ENCODE results near the gene E4F1. TPM values are rescaled to one million over a fixed set of nuclear protein-coding genes. Genes with fewer than 3 reads are reported as not detected.

Gene E4F1
- total RNA-seq, 1 experiment from 2014 or later: 30.1 TPM

DNA sequence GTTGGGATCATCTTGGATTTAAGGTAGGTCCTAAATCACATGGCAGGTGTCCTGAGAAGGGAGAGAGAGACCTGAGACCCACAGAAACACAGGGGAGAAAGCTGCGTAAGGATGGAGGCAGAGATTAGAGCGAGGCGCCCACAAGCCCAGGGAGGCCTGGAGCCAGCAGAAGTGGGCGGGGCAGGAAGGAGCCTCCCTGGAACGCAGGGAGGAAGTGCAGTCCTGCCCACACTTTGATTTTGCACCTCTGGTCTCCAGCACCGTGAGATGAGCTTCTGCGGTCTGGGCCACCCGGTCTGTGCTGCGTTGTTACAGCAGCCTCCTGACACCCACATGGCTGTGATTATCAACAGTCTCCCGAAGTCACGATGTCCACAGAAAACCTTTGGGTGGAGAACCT lies 19.2 kb downstream of the E4F1 start:
- Histone ChIP-seq H3K4me1 (no peaks in the 10 kb centered on the region), H3K9me3 (no peaks in the 10 kb centered on the region), H3K27me3 (replicated peaks; ENCODE audit: control insufficient read depth, insufficient read depth, low read length) (no peaks in the 10 kb centered on the region), H3K4me3 (ENCODE audit: low read depth, low read length) (no peak overlapping the region), H3K36me3 (ENCODE audit: control insufficient read depth, insufficient read depth, low read length) (no peaks in the 10 kb centered on the region; the same call in none of the 2 replicates)
- Mint-ChIP-seq H3K4me3 (ENCODE audit: unreplicated experiment) (no peak overlapping the region), H3K36me3 (ENCODE audit: insufficient read depth, unreplicated experiment) (peaks cover 64% of the 10 kb centered on the region), H3K9me3 (ENCODE audit: unreplicated experiment) (no peaks in the 10 kb centered on the region), H3K4me1 (ENCODE audit: low read depth, unreplicated experiment) (no peaks in the 10 kb centered on the region), H3K27ac (ENCODE audit: unreplicated experiment) (no peak overlapping the region), H3K27me3 (ENCODE audit: insufficient read depth, unreplicated experiment) (no peaks in the 10 kb centered on the region)
- intact Hi-C loops (cut with micrococcal nuclease; ENCODE audit: unreplicated experiment): no loop called here
- TF ChIP-seq, protein P1, sequence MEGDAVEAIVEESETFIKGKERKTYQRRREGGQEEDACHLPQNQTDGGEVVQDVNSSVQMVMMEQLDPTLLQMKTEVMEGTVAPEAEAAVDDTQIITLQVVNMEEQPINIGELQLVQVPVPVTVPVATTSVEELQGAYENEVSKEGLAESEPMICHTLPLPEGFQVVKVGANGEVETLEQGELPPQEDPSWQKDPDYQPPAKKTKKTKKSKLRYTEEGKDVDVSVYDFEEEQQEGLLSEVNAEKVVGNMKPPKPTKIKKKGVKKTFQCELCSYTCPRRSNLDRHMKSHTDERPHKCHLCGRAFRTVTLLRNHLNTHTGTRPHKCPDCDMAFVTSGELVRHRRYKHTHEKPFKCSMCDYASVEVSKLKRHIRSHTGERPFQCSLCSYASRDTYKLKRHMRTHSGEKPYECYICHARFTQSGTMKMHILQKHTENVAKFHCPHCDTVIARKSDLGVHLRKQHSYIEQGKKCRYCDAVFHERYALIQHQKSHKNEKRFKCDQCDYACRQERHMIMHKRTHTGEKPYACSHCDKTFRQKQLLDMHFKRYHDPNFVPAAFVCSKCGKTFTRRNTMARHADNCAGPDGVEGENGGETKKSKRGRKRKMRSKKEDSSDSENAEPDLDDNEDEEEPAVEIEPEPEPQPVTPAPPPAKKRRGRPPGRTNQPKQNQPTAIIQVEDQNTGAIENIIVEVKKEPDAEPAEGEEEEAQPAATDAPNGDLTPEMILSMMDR (IDR thresholded peaks at IDR 0.05; ENCODE audit: insufficient read depth in 1 of 2, low read depth in 1 of 2, low read length in 1 of 2, severe bottlenecking in 1 of 2, unreplicated experiment in 1 of 2): no peak
- BruUV-seq (replicated peaks): no TSS peak
- DNase-seq: no peak
- POLR2A ChIA-PET: no interaction called here
- CTCF ChIA-PET: no interaction called here

GRCh38 chr16:2243031-2243528 lies 19.7 kb downstream of the E4F1 start:
- Mint-ChIP-seq H3K27ac (ENCODE audit: unreplicated experiment) (no peak overlapping the region), H3K9me3 (ENCODE audit: unreplicated experiment) (no peaks in the 10 kb centered on the region), H3K4me1 (ENCODE audit: low read depth, unreplicated experiment) (no peaks in the 10 kb centered on the region), H3K4me3 (ENCODE audit: unreplicated experiment) (no peak overlapping the region), H3K27me3 (ENCODE audit: insufficient read depth, unreplicated experiment) (no peaks in the 10 kb centered on the region), H3K36me3 (ENCODE audit: insufficient read depth, unreplicated experiment) (peaks cover 66% of the 10 kb centered on the region)
- TF ChIP-seq, protein P1 (IDR thresholded peaks at IDR 0.05; ENCODE audit: insufficient read depth in 1 of 2, low read depth in 1 of 2, low read length in 1 of 2, severe bottlenecking in 1 of 2, unreplicated experiment in 1 of 2): no peak
- DNase-seq: no peak
- intact Hi-C loops (cut with micrococcal nuclease; ENCODE audit: unreplicated experiment): no loop called here
- Histone ChIP-seq H3K4me1 (no peaks in the 10 kb centered on the region), H3K9me3 (no peaks in the 10 kb centered on the region), H3K36me3 (ENCODE audit: control insufficient read depth, insufficient read depth, low read length) (no peaks in the 10 kb centered on the region; the same call in none of the 2 replicates), H3K27me3 (replicated peaks; ENCODE audit: control insufficient read depth, insufficient read depth, low read length) (no peaks in the 10 kb centered on the region), H3K4me3 (ENCODE audit: low read depth, low read length) (no peak overlapping the region)
- CTCF ChIA-PET: no interaction called here
- POLR2A ChIA-PET: no interaction called here
- no TSS peak for BruUV-seq (replicated peaks)

GRCh38 chr16:2243781-2244180 lies 20.4 kb downstream of the E4F1 start:
- H3K27me3 ChIP-seq (replicated peaks; ENCODE audit: control insufficient read depth, insufficient read depth, low read length): no peaks in the 10 kb centered on the region
- no peaks in the 10 kb centered on the region; the same call in none of the 2 replicates for H3K36me3 ChIP-seq (ENCODE audit: control insufficient read depth, insufficient read depth, low read length)
- ChIA-PET POLR2A (no interaction called here), CTCF (no interaction called here)
- no peak overlapping the region for H3K4me3 Mint-ChIP-seq (ENCODE audit: unreplicated experiment)
- no peaks in the 10 kb centered on the region for H3K27me3 Mint-ChIP-seq (ENCODE audit: insufficient read depth, unreplicated experiment)
- DNase-seq: no peak
- no peaks in the 10 kb centered on the region for H3K4me1 Mint-ChIP-seq (ENCODE audit: low read depth, unreplicated experiment)
- peaks cover 67% of the 10 kb centered on the region for H3K36me3 Mint-ChIP-seq (ENCODE audit: insufficient read depth, unreplicated experiment)
- BruUV-seq (replicated peaks): no TSS peak
- H3K9me3 ChIP-seq: no peaks in the 10 kb centered on the region
- no peaks in the 10 kb centered on the region for H3K9me3 Mint-ChIP-seq (ENCODE audit: unreplicated experiment)
- H3K27ac Mint-ChIP-seq (ENCODE audit: unreplicated experiment): no peak overlapping the region
- intact Hi-C loops (cut with micrococcal nuclease; ENCODE audit: unreplicated experiment): no loop called here
- no peaks in the 10 kb centered on the region for H3K4me1 ChIP-seq
- TF ChIP-seq, protein P1 (IDR thresholded peaks at IDR 0.05; ENCODE audit: insufficient read depth in 1 of 2, low read depth in 1 of 2, low read length in 1 of 2, severe bottlenecking in 1 of 2, unreplicated experiment in 1 of 2): no peak
- H3K4me3 ChIP-seq (ENCODE audit: low read depth, low read length): no peak overlapping the region

All from Caco-2 (cell line).